Activated T-cell treated with anti-CD3 and anti-CD28 coated beads, Interleukin-2, amount 50 U/mL, for 1 hour (primary cell): ENCODE data around the gene LTBP1.

ENCODE experiments used
- DNase-seq: peaks from one replicate; pipeline ENCODE4 v3.0.0-alpha.2; 2020

Gene LTBP1

GRCh38 chr2:33277002-33277426, 330.3 kb downstream of the LTBP1 start:
- no peak for DNase-seq

GRCh38 chr2:33278245-33278943, 331.6 kb downstream of the LTBP1 start:
- DNase-seq, result no peak

- no peak for DNase-seq
Observed at GRCh38 chr2:33284287-33284686, 337.5 kb downstream of the LTBP1 start.

- DNase-seq, result no peak
Observed at GRCh38 chr2:33287507-33288005, 340.8 kb downstream of the LTBP1 start.

GRCh38 chr2:33288011-33288410, 341.3 kb downstream of the LTBP1 start:
- no peak for DNase-seq

- no peak for DNase-seq
Observed at GRCh38 chr2:33289961-33290360, 343.2 kb downstream of the LTBP1 start.

- no peak for DNase-seq
Observed at GRCh38 chr2:33291278-33292013, 344.7 kb downstream of the LTBP1 start.

GRCh38 chr2:33292063-33292462, 345.3 kb downstream of the LTBP1 start:
- DNase-seq, result no peak

GRCh38 chr2:33292981-33293595, 346.3 kb downstream of the LTBP1 start:
- no peak for DNase-seq

- no peak for DNase-seq
Observed at GRCh38 chr2:33298233-33298632, 351.5 kb downstream of the LTBP1 start.

GRCh38 chr2:33301355-33301754, 354.6 kb downstream of the LTBP1 start:
- no peak for DNase-seq

- no peak for DNase-seq
Observed at GRCh38 chr2:33302348-33302747, 355.6 kb downstream of the LTBP1 start.

GRCh38 chr2:33304032-33304864, 357.5 kb downstream of the LTBP1 start:
- no peak for DNase-seq

GRCh38 chr2:33307659-33308270, 361.0 kb downstream of the LTBP1 start:
- DNase-seq, result no peak

- DNase-seq, result no peak
Observed at GRCh38 chr2:33312355-33312754, 365.6 kb downstream of the LTBP1 start.

GRCh38 chr2:33313039-33313438, 366.3 kb downstream of the LTBP1 start:
- no peak for DNase-seq

GRCh38 chr2:33314541-33314940, 367.8 kb downstream of the LTBP1 start:
- DNase-seq, result no peak

GRCh38 chr2:33316328-33316727, 369.6 kb downstream of the LTBP1 start:
- no peak for DNase-seq

GRCh38 chr2:33317369-33318007, 370.7 kb downstream of the LTBP1 start:
- no peak for DNase-seq

- no peak for DNase-seq
Observed at GRCh38 chr2:33318456-33318855, 371.7 kb downstream of the LTBP1 start.

GRCh38 chr2:33320573-33320972, 373.8 kb downstream of the LTBP1 start:
- no peak for DNase-seq

GRCh38 chr2:33321236-33321771, 374.6 kb downstream of the LTBP1 start:
- DNase-seq, result no peak
